Dedifferentiated amniotic fluid mesenchymal stem cell (primary cell): ENCODE measurements around the gene RTP2.

Experiments used
- DNase-seq: peaks from one replicate; pipeline ENCODE4 v3.0.0-alpha.2; 2016; ENCODE audit errors: extremely low spot score

Gene RTP2

GRCh38 chr3:187669675-187670504, 32.5 kb downstream of the RTP2 start, which contains the start of gene SST:
TSS of gene SST (minus strand) at chr3:187670394. CDS start at chr3:187670291, 103 bp downstream.
- no peak for DNase-seq

DNA sequence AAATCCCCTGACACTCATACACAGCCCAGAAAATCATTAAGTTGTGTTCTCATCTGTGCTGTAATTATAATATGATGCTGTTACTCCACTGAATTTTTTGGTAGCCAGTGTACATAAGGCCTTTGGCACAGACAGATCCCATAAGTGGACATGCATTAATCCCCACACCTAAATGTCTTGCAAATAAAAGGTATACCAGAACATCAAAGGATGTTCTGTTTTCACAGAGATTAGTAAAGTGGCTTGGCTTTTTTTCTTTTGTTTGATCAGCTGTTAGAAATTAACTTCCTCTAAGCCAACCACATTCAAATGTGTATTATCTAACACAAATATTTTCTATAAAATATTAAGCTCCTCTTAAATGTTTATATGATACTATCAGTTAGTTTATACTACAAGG, 34.8 kb downstream of the RTP2 start:
- DNase-seq = no peak

DNA sequence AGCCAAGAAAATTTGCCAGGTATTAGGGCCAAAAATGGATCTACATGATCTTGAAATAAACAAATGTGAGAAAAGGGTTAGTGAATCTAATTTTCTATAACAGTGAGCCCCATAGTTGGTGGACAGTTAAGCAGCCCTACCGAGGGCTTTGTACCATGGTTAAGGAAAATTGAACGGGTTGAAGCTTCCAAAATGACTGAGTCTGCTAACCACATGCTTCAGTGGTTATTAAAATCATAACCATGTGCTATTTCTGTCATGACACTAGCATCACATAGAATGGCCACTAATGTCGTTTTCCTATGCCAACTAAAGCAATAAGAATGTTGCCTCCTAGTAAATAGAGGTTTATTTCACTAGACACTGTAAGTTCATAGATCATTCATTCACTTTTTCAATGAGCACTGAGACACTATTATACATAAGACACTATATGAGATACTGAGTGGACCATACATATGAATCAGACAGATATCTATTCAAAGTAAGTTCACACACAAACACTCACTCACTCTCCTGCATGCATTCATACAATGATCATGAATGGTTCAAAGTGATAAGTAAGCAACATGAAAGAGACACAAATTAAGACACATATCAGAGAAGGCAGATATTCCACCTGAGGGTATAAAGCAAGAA, 36.5 kb downstream of the RTP2 start:
- DNase-seq = no peak

DNA sequence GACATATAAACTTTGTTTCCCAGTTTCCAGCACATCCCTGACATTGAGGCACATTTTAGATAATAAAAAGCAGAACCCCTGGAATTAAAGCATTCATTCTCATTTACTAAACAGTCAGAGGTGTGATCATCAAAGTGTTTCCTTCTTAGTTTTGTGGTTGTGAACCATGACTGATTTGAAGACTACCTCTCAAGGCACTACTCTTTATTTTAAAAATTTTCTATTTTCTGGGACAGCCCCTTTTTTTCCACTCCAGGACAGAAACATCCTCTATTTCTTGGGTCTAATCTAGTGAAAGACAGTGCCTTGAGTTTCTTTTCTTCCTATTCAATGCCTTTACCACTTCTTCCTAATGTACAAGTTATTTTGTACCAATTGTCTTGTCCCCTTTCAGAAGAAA, 37.3 kb downstream of the RTP2 start:
- no peak for DNase-seq

DNA sequence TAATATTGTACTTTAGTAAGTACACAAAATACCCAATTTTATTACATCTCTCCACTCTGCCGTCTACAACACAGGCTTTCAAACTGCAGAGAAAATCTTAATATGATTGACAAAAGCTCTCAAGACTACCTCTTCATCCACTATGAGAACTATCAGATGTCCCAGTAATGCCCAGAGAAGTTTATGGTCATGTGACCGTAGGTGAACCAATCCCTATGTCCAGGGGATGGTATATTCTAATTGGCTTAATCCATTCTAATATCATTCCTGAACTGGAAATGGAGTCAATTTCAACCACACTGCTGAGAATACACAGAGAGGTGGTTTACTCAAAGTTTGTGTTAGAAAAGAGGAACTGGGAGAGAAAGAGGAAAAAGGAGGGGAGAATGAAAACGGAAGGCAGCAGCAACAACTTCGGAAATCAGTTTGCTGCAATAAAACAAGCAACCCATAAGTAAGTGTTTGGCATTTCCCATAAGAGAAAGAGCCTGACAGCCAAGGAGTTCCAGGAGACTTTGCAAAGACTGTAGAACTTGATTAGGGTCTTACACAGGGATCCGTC, 39.4 kb downstream of the RTP2 start:
- DNase-seq = no peak

DNA sequence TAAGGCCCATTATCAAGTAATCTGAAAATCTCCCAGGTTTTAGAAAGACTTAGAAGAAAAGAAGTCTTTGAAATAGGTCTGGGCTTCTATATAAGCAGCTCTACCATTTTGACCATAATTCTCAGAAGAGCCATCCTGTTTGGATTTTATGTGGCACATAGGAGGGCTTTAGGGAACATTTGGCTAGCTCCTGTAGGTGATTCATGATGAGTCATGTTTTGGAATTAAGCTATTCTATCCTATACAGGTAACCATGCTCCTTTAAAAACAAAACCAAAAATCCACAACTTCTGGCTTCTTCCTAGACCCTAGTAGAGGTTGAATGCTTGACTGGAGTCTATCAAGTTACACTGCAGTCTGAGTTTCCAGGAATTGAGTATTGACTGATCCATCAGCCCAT, 41.1 kb downstream of the RTP2 start:
- no peak for DNase-seq

DNA sequence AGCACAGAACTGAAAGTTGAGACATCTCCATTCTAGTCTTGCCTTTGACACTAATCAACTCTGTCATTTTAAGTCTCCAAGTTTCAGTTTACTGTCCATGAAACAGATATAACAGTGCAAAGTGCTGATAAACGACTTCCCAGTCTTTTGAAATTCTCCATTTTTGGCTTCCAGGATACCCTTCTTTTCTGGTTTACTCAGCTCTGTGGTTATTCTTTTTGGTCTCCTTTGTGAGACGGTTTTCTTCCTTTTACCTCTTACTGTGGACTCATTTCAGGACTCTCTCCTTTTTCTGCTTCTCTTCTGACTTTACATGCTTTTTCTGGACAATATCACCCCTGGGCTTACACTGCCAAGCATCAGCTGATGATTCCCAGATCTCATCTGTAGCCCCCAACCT, 51.1 kb downstream of the RTP2 start:
- no peak for DNase-seq
